Esophagus squamous epithelium (tissue), 4 donors: Measurements from ENCODE around the gene KIAA0513.

ENCODE experiments used
- POLR2A ChIP-seq, 4 donors: fragments of 450-650 bp; IDR thresholded peaks; one replicate each; pipeline ENCODE4 v1.6.1; 2017; ENCODE audit warnings: antibody characterized with exemption in 4 of 4, mild to moderate bottlenecking in 4 of 4, moderate library complexity in 3 of 4
- TF ChIP-seq, protein P1 (sequence below), 6 experiments: fragments of 450-650 bp in 4 of 6; fragments of 200-600 bp in 2 of 6; sonication (generic) in 2 of 6; IDR thresholded peaks; one replicate each; pipeline ENCODE4 v1.5.1; 2016 to 2019; ENCODE audit warnings: antibody characterized with exemption in 6 of 6, mild to moderate bottlenecking in 4 of 6, moderate library complexity in 4 of 6

DNA sequence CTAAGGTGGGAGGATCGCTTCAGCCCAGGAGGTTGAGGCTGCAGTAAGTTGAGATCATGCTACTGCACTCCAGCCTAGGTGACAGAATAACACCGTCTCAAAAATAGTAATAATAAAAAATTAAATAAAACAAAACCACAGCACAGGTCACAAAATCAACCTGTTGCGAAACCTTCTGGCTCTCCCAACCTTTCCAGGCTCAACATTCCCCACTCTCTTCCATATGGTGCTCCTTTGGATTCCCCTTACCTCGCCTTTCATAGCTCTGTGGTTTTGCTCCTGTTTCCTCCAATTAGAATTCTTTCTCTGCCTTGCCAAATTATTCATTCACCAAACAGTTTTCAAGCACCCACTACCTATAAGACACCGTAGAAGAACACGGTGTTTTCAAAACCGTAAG is 21.0 kb upstream of the KIAA0513 start:
- TF ChIP-seq, protein P1, sequence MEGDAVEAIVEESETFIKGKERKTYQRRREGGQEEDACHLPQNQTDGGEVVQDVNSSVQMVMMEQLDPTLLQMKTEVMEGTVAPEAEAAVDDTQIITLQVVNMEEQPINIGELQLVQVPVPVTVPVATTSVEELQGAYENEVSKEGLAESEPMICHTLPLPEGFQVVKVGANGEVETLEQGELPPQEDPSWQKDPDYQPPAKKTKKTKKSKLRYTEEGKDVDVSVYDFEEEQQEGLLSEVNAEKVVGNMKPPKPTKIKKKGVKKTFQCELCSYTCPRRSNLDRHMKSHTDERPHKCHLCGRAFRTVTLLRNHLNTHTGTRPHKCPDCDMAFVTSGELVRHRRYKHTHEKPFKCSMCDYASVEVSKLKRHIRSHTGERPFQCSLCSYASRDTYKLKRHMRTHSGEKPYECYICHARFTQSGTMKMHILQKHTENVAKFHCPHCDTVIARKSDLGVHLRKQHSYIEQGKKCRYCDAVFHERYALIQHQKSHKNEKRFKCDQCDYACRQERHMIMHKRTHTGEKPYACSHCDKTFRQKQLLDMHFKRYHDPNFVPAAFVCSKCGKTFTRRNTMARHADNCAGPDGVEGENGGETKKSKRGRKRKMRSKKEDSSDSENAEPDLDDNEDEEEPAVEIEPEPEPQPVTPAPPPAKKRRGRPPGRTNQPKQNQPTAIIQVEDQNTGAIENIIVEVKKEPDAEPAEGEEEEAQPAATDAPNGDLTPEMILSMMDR (IDR thresholded peaks at IDR 0.05), result no peak
- TF ChIP-seq POLR2A (IDR thresholded peaks at IDR 0.05), result no peak
